ENCODE data around the gene DAP.

GRCh38 chr5:10778179-10778910, 17.3 kb upstream of the DAP start:
- TF ChIP-seq CREB1 (IDR thresholded peaks at IDR 0.05; ENCODE audit: low read depth) = no peak
- no peak for TF ChIP-seq SUZ12 (IDR thresholded peaks at IDR 0.05; ENCODE audit: unreplicated experiment)
- no peak for TF ChIP-seq CTCF (IDR thresholded peaks at IDR 0.05 in 2 of 3, conservative IDR thresholded peaks at IDR 0.05 in 1 of 3; ENCODE audit: control insufficient read depth in 2 of 3, extremely low read depth in 1 of 3, insufficient read depth in 1 of 3, low read depth in 3 of 3, low read length in 3 of 3)
- no peak for TF ChIP-seq EED (IDR thresholded peaks at IDR 0.05; ENCODE audit: low read depth)
- no peak for TF ChIP-seq RBBP5 (conservative IDR thresholded peaks at IDR 0.05)
- TF ChIP-seq ZSCAN29 (IDR thresholded peaks at IDR 0.05) = no peak
- TF ChIP-seq EGR1 (IDR thresholded peaks at IDR 0.05; ENCODE audit: borderline replicate concordance in 1 of 2, low read depth in 2 of 2, low read length in 2 of 2) = no peak
- no peak for TF ChIP-seq CEBPZ (IDR thresholded peaks at IDR 0.05; ENCODE audit: low read depth, low read length)
- TF ChIP-seq ZBTB4 (CRISPR knock-in tag; IDR thresholded peaks at IDR 0.05) = no peak
- TF ChIP-seq TAF1 (IDR thresholded peaks at IDR 0.05; ENCODE audit: borderline replicate concordance, low read depth, low read length) = no peak

Measured in GM12878 (cell line).